ENCODE data around the gene CIAO2B.

The CIAO2B gene

GRCh38 chr16:66934138-66934838 is at the start of gene CIAO2B:
TSS of gene CIAO2B (minus strand) at chr16:66934402. CDS start at chr16:66934364, 38 bp downstream.
- in situ Hi-C loops (cut with MboI; ENCODE audit: low sequenced_read_pairs): no loop called here

- in situ Hi-C loops (cut with MboI; ENCODE audit: low sequenced_read_pairs): loop anchor here (10.0 kb wide), 1 partner anchor 172 kb away; the partner anchor contains the start of genes B3GNT9, FBXL8 and TRADD
Measured at GRCh38 chr16:66983033-66983432, 48.8 kb upstream of the CIAO2B start.

- in situ Hi-C loops (cut with MboI; ENCODE audit: low sequenced_read_pairs): no loop called here
Measured at GRCh38 chr16:66979011-66979717, 45.0 kb upstream of the CIAO2B start.

- in situ Hi-C loops (cut with MboI; ENCODE audit: low sequenced_read_pairs): no loop called here
Measured at GRCh38 chr16:66977341-66978113, 43.3 kb upstream of the CIAO2B start.

- in situ Hi-C loops (cut with MboI; ENCODE audit: low sequenced_read_pairs): no loop called here
Measured at GRCh38 chr16:66976746-66977145, 42.5 kb upstream of the CIAO2B start.

- in situ Hi-C loops (cut with MboI; ENCODE audit: low sequenced_read_pairs): no loop called here
Measured at GRCh38 chr16:66975302-66975893, 41.2 kb upstream of the CIAO2B start.

- in situ Hi-C loops (cut with MboI; ENCODE audit: low sequenced_read_pairs): loop anchor here (25.0 kb wide), 1 partner anchor 462 kb away; the partner anchor contains the start of gene HSD11B2
Measured at GRCh38 chr16:66974932-66975246, 40.7 kb upstream of the CIAO2B start.

GRCh38 chr16:66974156-66974931 is 40.1 kb upstream of the CIAO2B start:
- in situ Hi-C loops (cut with MboI; ENCODE audit: low sequenced_read_pairs): loop anchor here (25.0 kb wide), 1 partner anchor 463 kb away; the partner anchor contains the start of gene HSD11B2

- in situ Hi-C loops (cut with MboI; ENCODE audit: low sequenced_read_pairs): loop anchor here (25.0 kb wide), 1 partner anchor 464 kb away; the partner anchor contains the start of gene HSD11B2
Measured at GRCh38 chr16:66973716-66974115, 39.5 kb upstream of the CIAO2B start.

GRCh38 chr16:66972983-66973382 is 38.8 kb upstream of the CIAO2B start:
- in situ Hi-C loops (cut with MboI; ENCODE audit: low sequenced_read_pairs): loop anchor here (25.0 kb wide), 1 partner anchor 464 kb away; the partner anchor contains the start of gene HSD11B2

- in situ Hi-C loops (cut with MboI; ENCODE audit: low sequenced_read_pairs): loop anchor here (25.0 kb wide), 1 partner anchor 466 kb away; the partner anchor contains the start of gene HSD11B2
Measured at GRCh38 chr16:66970775-66971720, 36.8 kb upstream of the CIAO2B start.

- in situ Hi-C loops (cut with MboI; ENCODE audit: low sequenced_read_pairs): loop anchor here (25.0 kb wide), 1 partner anchor 468 kb away; the partner anchor contains the start of gene HSD11B2
Measured at GRCh38 chr16:66968847-66969246, 34.6 kb upstream of the CIAO2B start.

GRCh38 chr16:66964049-66964448 is 29.8 kb upstream of the CIAO2B start:
- in situ Hi-C loops (cut with MboI; ENCODE audit: low sequenced_read_pairs): loop anchor here (25.0 kb wide), 1 partner anchor 473 kb away; the partner anchor contains the start of gene HSD11B2

- in situ Hi-C loops (cut with MboI; ENCODE audit: low sequenced_read_pairs): loop anchor here (25.0 kb wide), 1 partner anchor 475 kb away; the partner anchor contains the start of gene HSD11B2
Measured at GRCh38 chr16:66961914-66962313, 27.7 kb upstream of the CIAO2B start.

- in situ Hi-C loops (cut with MboI; ENCODE audit: low sequenced_read_pairs): loop anchor here (25.0 kb wide), 1 partner anchor 476 kb away; the partner anchor contains the start of gene HSD11B2
Measured at GRCh38 chr16:66961065-66961744, 27.0 kb upstream of the CIAO2B start, which contains the start of gene CES3. TSS of gene CES3 (plus strand) at chr16:66961266. CDS start at chr16:66961308, 42 bp downstream.

- in situ Hi-C loops (cut with MboI; ENCODE audit: low sequenced_read_pairs): loop anchor here (25.0 kb wide), 1 partner anchor 477 kb away; the partner anchor contains the start of gene HSD11B2
Measured at GRCh38 chr16:66960270-66960669, 26.1 kb upstream of the CIAO2B start.

- in situ Hi-C loops (cut with MboI; ENCODE audit: low sequenced_read_pairs): loop anchor here (25.0 kb wide), 1 partner anchor 478 kb away; the partner anchor contains the start of gene HSD11B2
Measured at GRCh38 chr16:66959704-66960161, 25.5 kb upstream of the CIAO2B start.
